HG02763 (cell line): ENCODE results near the gene PTPRA.
"Not testable (repeated sequence)": the region's sequence is repeated elsewhere in the genome, so short reads cannot be mapped to it uniquely, and the experiment has no call there.

Experiments used
- ATAC-seq: cut with Tn5 transposase; IDR thresholded peaks from one replicate; pipeline ENCODE4 v1.9.1; 2021; ENCODE audit warnings: mild to moderate bottlenecking, moderate library complexity; ENCODE audit not compliant: unreplicated experiment

The PTPRA gene

DNA sequence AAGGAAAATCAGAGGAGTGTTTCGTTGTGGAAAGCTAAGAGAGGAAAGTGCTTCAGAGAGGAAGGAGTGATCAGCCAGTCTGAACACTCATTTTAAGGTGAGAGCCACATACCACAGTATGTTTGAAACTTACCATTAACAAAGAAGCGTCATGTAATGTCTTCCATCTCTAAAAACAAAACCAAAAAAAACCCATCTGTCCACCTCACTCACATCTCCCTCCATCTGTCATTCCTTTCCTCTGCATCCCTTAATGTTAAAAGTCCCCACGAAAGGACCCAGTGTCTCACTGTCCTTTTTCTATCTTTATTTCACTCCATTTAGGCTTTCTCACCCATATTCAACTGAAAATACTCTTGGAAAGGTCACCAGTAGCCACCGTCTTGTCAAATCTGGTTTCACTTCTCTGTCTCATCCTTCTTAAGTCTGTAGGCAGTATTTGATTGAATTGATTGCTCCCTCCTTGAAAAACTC, 110.8 kb downstream of the PTPRA start:
- peak; percentile 44 for ATAC-seq

- no peak for ATAC-seq
Observed at GRCh38 chr20:2984956-2985661, 111.8 kb downstream of the PTPRA start.

GRCh38 chr20:2986466-2986865, 113.2 kb downstream of the PTPRA start:
- no peak for ATAC-seq

- ATAC-seq: no peak
Observed at GRCh38 chr20:2987861-2988260, 114.6 kb downstream of the PTPRA start.

DNA sequence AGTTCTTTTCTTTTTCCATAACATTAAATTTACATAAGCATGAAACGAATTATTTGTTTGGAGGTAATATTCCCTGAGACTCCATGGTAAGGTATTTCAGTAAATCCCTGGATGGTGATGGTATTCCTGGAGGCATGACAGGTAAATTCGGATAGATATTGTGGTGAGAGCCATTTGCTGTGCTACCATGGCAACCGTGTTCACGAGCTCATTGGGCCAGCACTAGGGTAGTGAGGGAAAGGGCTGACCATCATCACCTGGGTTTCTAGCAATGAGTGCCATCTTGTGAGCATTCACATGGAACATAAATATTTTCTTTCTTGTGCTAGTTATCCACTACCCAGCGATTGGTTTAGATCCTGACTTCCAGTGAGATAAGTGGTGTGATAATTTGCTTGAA, 118.3 kb downstream of the PTPRA start:
- ATAC-seq: no peak

- ATAC-seq: no peak
Observed at GRCh38 chr20:2993250-2993649, 120.0 kb downstream of the PTPRA start.

DNA sequence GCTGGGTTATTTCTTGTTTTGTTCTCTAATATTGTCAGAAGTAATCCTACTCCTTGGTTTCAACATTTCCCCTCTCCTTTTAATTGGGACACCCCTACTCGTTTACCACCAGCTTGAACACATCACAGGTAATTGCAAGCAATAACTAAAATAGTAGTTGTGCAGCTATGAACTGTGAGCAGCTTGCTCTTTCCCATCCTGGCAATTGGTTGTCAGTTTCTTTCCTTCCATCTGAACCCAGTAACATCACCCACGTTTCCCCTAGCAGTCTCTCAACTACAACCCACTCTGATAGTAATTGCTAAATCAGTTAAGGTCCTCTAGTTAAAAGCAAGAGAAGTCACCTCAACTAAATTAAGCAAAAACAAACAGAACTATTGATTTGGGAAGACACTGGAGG, 122.5 kb downstream of the PTPRA start:
- ATAC-seq: no peak

GRCh38 chr20:2998728-2999127, 125.4 kb downstream of the PTPRA start:
- ATAC-seq: no peak

DNA sequence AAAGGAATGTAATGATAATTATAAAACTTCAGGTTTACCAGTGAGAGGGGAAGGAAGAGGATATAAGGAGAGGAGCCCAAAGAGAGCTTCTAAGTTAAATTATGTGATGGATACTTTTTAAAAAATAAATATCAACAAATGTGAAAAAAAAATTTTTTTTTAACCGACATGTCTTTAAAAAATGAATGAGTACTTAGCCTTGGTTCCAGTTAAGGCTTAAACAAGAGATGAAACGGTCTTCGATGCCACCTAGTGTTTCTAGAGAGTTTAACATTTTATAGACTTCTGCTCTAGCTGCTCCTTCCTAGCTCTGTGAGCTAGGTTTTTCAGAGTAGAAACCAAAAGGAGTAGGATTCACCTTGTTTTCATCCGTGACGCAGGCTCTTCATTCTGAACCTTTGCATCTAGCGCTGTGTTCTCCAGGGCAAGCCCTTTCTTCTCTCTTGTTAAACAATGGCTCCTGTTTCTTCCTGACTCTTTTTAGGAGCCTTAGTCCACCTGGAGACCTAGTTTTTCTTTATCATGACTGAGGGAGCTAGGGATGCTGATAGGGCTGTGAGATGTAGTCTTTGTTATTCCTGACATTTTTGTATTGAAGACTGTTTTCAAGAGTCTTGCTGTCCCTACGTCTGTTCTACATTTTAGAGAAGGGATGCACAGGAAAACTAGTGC, 127.7 kb downstream of the PTPRA start:
- ATAC-seq: no peak

GRCh38 chr20:3003416-3003815, 130.1 kb downstream of the PTPRA start:
- ATAC-seq: no peak

DNA sequence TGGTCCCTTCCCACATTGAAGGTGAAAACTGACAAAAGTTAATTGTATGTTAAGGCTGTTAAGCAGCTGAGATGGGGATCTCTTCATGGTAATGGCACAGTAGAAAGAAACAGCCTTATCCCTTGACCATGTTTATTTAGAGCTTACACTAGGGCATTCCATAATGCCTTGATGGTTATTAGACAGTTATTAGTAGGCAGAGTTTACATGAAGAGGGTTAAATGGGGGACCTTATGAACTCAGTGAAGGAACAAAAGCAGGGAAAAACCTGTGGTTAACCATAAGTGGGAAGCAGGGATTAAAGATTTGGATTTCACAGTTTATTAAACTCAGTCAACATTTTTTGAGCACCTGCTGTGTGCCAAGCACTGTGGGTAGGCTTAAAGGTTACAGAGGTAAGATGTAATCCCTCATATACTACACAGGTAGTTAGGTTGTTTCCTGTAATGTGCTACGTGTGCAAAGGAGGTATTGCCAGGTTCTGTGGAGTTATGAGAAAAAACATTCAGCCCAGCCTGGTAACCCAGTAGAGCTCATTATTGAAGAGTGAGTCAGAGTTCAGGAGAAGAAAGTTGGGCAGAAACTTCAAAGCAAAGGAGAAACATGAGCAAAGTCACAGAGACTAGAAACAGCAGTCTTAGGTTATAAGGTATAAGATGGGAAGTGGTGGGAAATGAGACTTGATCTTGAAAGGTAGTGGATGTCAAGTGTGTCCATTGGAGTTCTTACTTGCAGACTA, 137.9 kb downstream of the PTPRA start:
- no peak for ATAC-seq

DNA sequence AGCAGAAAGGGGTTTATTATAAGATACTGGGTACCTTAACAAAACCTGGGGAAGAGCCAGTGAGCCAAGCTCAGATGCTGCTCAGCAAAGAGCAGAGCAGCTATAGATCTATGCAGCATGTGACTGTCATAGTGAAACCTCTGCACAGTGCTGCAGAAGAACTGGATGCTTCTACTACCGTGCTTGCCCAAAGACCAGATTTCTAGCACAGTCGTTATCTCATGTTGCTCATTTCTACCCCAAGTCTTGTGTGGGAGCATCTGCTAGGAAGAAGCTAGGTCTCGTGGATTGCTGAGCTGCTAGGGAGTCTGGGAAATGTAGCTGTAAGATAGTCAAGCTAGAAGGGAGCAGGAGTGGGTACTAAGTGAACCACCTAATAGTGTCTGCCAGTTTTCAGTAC, 138.5 kb downstream of the PTPRA start:
- ATAC-seq: no peak

DNA sequence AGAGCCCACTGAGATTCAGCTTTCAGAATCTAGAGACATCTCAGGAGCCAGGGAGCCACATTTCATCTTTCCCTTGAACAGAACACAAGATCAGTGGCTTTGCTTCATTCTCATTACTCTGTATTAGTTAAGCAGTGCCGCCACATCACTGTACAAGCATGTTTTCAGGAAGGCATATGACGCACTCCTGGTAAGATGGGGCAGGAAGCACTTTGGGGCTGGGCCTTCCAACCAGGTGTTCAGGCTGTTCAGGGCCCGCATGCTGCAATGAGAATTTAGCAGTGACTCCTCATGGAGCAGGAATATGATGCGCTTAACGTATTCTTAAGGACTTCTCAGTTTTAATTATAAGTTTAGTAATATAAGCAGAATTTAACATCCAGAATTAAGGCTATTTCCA, 140.5 kb downstream of the PTPRA start:
- ATAC-seq: no peak

DNA sequence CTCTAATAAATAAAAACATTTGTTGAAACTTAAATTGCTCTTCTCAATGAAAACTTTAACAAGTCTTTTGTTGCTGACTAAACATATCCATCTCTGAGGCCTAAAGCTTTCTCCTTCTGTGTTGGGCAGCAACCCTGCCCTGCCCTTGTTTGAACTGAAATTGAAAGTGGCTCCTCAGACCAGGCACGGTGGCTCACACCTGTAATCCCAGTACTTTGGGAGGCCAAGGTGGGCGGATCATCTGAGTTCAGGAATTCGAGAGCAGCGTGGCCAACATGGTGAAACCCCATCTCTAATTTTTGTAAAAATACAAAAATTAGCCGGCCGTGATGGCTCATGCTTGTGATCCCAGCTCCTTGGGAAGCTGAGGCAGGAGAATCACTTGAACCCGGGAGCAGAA, 140.9 kb downstream of the PTPRA start:
- no peak for ATAC-seq

DNA sequence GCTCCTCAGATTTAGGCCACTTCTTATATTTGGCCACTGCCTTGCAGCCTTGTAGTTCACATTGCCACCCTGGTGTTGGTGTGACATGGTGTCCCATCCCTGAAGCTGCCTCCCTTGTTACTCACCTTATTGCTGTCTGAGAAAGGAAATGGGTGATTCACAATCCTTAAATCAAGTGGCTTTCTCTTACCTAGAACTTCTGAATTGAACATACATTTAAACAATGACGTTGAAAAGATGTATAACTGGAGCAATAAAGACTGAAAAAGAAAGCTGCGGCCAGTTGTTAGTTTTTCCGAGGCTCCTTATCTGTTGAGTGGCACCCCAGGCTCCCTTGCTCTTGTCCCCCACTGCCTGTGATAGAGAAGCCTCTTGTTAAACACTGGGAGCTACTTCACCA, 141.4 kb downstream of the PTPRA start:
- no peak for ATAC-seq

GRCh38 chr20:3015302-3015701, 142.0 kb downstream of the PTPRA start:
- ATAC-seq: not testable (repeated sequence)

DNA sequence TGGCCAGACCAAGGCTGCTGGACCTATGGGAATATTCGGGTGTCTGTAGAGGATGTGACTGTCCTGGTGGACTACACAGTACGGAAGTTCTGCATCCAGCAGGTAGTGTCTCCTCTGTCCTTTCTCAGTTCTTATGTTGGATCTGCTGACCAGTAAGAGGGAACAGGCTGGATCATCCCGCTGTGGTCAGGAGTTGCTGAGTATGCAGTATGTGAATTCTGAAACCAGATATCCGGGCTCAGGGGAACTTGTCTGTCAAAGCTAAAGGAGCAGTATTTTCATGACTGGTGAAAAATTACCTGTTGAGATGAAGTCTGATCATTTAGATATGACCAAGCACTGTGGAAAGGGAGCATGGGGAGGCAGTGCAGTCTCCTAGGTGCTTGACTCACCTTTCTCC, 148.0 kb downstream of the PTPRA start:
- no peak for ATAC-seq

GRCh38 chr20:3021777-3022176, 148.5 kb downstream of the PTPRA start:
- no peak for ATAC-seq

GRCh38 chr20:3022559-3023490, 149.5 kb downstream of the PTPRA start:
- ATAC-seq: not testable (repeated sequence)

- no peak for ATAC-seq
Observed at GRCh38 chr20:3027987-3028386, 154.7 kb downstream of the PTPRA start.
